Natural killer cell (primary cell): Measurements from ENCODE around the gene C16orf90. TPM values are rescaled to one million over a fixed set of nuclear protein-coding genes. Genes with fewer than 3 reads are reported as not detected.
A peak's percentile ranks its signal among the peaks of the same experiment; 100 is the strongest.

Experiments
- ATAC-seq, 3 donors: fragments of 150-1000 bp in 2 of 3; fragments of 200-7000 bp in 1 of 3; cut with Tn5 transposase; 1 replicate in 1 of 3; 2 replicates in 2 of 3; pipeline ENCODE4 v1.10.0; 2021; ENCODE audit warnings: mild to moderate bottlenecking in 2 of 3, moderate library complexity in 2 of 3
- DNase-seq, 2 donors: peaks; one replicate each; pipeline versions ENCODE4 v3.0.0 to v3.0.0-alpha.2; 2013 to 2021; ENCODE audit warnings: mixed read lengths in 1 of 2
- H3K27ac ChIP-seq: one replicate; pipeline ENCODE4 v1.5.1; 2013; ENCODE audit warnings: mild to moderate bottlenecking, low read length
- H3K27me3 ChIP-seq: one replicate; pipeline ENCODE4 v1.6.1; 2013; ENCODE audit warnings: low read length; ENCODE audit not compliant: control insufficient read depth, insufficient read depth
- H3K36me3 ChIP-seq: one replicate; pipeline ENCODE4 v1.6.1; 2013; ENCODE audit warnings: low read length; ENCODE audit not compliant: control insufficient read depth, insufficient read depth
- H3K4me1 ChIP-seq: one replicate; pipeline ENCODE4 v1.6.1; 2013; ENCODE audit warnings: low read length; ENCODE audit not compliant: control insufficient read depth, insufficient read depth
- H3K4me3 ChIP-seq: one replicate; pipeline ENCODE4 v1.5.1; 2013; ENCODE audit warnings: low read length
- H3K9me3 ChIP-seq: one replicate; pipeline ENCODE4 v1.6.1; 2013; ENCODE audit warnings: low read length; ENCODE audit not compliant: control insufficient read depth, insufficient read depth
- H3K27ac Mint-ChIP-seq, 2 donors: one replicate each; pipeline ENCODE4 v1.8.0; 2022; ENCODE audit warnings: mild to moderate bottlenecking in 2 of 2, mixed read lengths in 2 of 2, moderate library complexity in 1 of 2
- H3K27me3 Mint-ChIP-seq, 2 donors: one replicate each; pipeline ENCODE4 v1.8.0; 2022; ENCODE audit warnings: low read depth in 2 of 2, mixed read lengths in 2 of 2
- H3K36me3 Mint-ChIP-seq: one replicate; pipeline ENCODE4 v1.8.0; 2022; ENCODE audit warnings: mixed read lengths
- H3K4me1 Mint-ChIP-seq, 2 donors: one replicate each; pipeline ENCODE4 v1.8.0; 2022; ENCODE audit warnings: mixed read lengths in 2 of 2
- H3K4me3 Mint-ChIP-seq: one replicate; pipeline ENCODE4 v1.8.0; 2022; ENCODE audit warnings: mild to moderate bottlenecking, moderate library complexity, mixed read lengths
- H3K9me3 Mint-ChIP-seq, 2 donors: one replicate each; pipeline ENCODE4 v1.8.0; 2022; ENCODE audit warnings: mixed read lengths in 2 of 2
- CTCF ChIP-seq: fragments of 200-600 bp; IDR thresholded peaks from one replicate; pipeline ENCODE4 v1.8.0; 2022; ENCODE audit warnings: antibody characterized with exemption
- WGBS: methylation state at CpG from one replicate; pipeline ENCODE4 v1.1.7; 2013; ENCODE audit warnings: missing lambda C conversion rate; ENCODE audit not compliant: insufficient coverage; 5-methylcytosine and 5-hydroxymethylcytosine counted together
- intact Hi-C: fragments of 100-400 bp; cut with micrococcal nuclease; formaldehyde crosslinking; loops from one replicate; pipeline ENCODE4 v1.14.2; 2022
- total RNA-seq, 4 donors: library from RNA; stranded (reverse); fragments of 120-200 nt in 1 of 4; gene quantifications; one replicate each; pipeline versions ENCODE4 v1.2.3 to v1.2.4, GENCODE V29; 2013 to 2022

The C16orf90 gene
- not detected for total RNA-seq
- total RNA-seq (2013), result not detected

GRCh38 chr16:3495176-3495575 lies at the start of gene C16orf90:
C16orf90 (minus strand) TSS chr16:3495489; CDS start chr16:3495421, 68 bp downstream.
- H3K27me3 Mint-ChIP-seq, result no peaks in the 10 kb centered on the region
- WGBS, result 94% methylated on average over 3 of the region's 3 CpGs
- no peaks in the 10 kb centered on the region for H3K36me3 Mint-ChIP-seq
- ATAC-seq (no peak), DNase-seq (no peak)
- Histone ChIP-seq H3K36me3 (no peaks in the 10 kb centered on the region), H3K4me1 (peaks cover 5% of the 10 kb centered on the region), H3K4me3 (no peak within 1 kb of the TSS), H3K9me3 (no peaks in the 10 kb centered on the region), H3K27ac (no peak within 1 kb of the TSS), H3K27me3 (no peaks in the 10 kb centered on the region)
- H3K27ac Mint-ChIP-seq, result no peak within 1 kb of the TSS
- no peak within 1 kb of the TSS for H3K4me3 Mint-ChIP-seq
- H3K4me1 Mint-ChIP-seq, result peaks cover 10 to 13% of the 10 kb centered on the region in 2 donors
- H3K9me3 Mint-ChIP-seq, result no peaks in the 10 kb centered on the region
- no peak for TF ChIP-seq CTCF
- intact Hi-C loops, result no loop called here

GRCh38 chr16:3542601-3543373 lies 47.5 kb upstream of the C16orf90 start:
- no peaks in the 10 kb centered on the region for H3K9me3 ChIP-seq
- Mint-ChIP-seq H3K27me3 (no peaks in the 10 kb centered on the region), H3K9me3 (no peaks in the 10 kb centered on the region), H3K4me3 (no peak overlapping the region), H3K27ac (peak overlapping the region in 1 of 2 donors; percentile 63), H3K36me3 (peaks cover 11% of the 10 kb centered on the region), H3K4me1 (peaks cover 7 to 14% of the 10 kb centered on the region in 2 donors)
- H3K36me3 ChIP-seq, result peaks cover 61% of the 10 kb centered on the region
- no peak for TF ChIP-seq CTCF
- intact Hi-C loops, result no loop called here
- DNase-seq (no peak), ATAC-seq (no peak)
- H3K27ac ChIP-seq, result no peak overlapping the region
- 98% methylated on average over 6 of the region's 6 CpGs for WGBS
- no peaks in the 10 kb centered on the region for H3K27me3 ChIP-seq
- peaks cover 4% of the 10 kb centered on the region for H3K4me1 ChIP-seq
- H3K4me3 ChIP-seq, result no peak overlapping the region

GRCh38 chr16:3541527-3542155 lies 46.4 kb upstream of the C16orf90 start:
- H3K36me3 Mint-ChIP-seq, result peaks cover 3% of the 10 kb centered on the region
- no peaks in the 10 kb centered on the region for H3K27me3 Mint-ChIP-seq
- 96% methylated on average over 13 of the region's 13 CpGs for WGBS
- no peaks in the 10 kb centered on the region for H3K27me3 ChIP-seq
- no peak for DNase-seq
- no peak for TF ChIP-seq CTCF
- peak overlapping the region in 1 of 2 donors; percentile 48 for H3K27ac Mint-ChIP-seq
- H3K4me1 ChIP-seq, result peaks cover 1% of the 10 kb centered on the region
- intact Hi-C loops, result no loop called here
- no peaks in the 10 kb centered on the region for H3K9me3 Mint-ChIP-seq
- no peak for ATAC-seq
- H3K27ac ChIP-seq, result no peak overlapping the region
- H3K4me1 Mint-ChIP-seq, result peaks cover 9 to 10% of the 10 kb centered on the region in 2 donors
- H3K9me3 ChIP-seq, result no peaks in the 10 kb centered on the region
- no peak overlapping the region for H3K4me3 Mint-ChIP-seq
- peaks cover 55% of the 10 kb centered on the region for H3K36me3 ChIP-seq
- H3K4me3 ChIP-seq, result no peak overlapping the region
